Keratinocyte (primary cell): Measurements from ENCODE around the gene CCNG2. TPM values are rescaled to one million over a fixed set of nuclear protein-coding genes. Genes with fewer than 3 reads are reported as not detected.

Source experiments
- DNase-seq: peaks from one replicate; pipeline ENCODE4 v3.0.0-alpha.2; 2011; ENCODE audit warnings: low read depth, missing footprints, low spot score
- FAIRE-seq: peaks from 2 replicates; lab custom pipeline; 2011; peaks lifted over from hg19 to GRCh38; lab: Jason Lieb, UNC
- H2AFZ ChIP-seq: 2 replicates; pipeline ENCODE4 v1.6.0; 2012; ENCODE audit warnings: low read length, control low read depth, inconsistent platforms; ENCODE audit not compliant: control insufficient read depth
- H3K27ac ChIP-seq: 2 replicates; pipeline ENCODE4 v1.5.1; 2011; ENCODE audit warnings: low read length; ENCODE audit not compliant: control insufficient read depth, insufficient read depth
- H3K27me3 ChIP-seq: 3 replicates; pipeline ENCODE4 v1.6.0; 2011; ENCODE audit warnings: low read length; ENCODE audit not compliant: control insufficient read depth, insufficient read depth; ENCODE audit errors: extremely low read depth
- H3K36me3 ChIP-seq, 2 experiments: 2 replicates in 1 of 2; 3 replicates in 1 of 2; pipeline ENCODE4 v1.5.1; 2011; ENCODE audit warnings: low read length in 2 of 2, mild to moderate bottlenecking in 1 of 2; ENCODE audit not compliant: control insufficient read depth in 2 of 2, insufficient read depth in 2 of 2; ENCODE audit errors: extremely low read depth in 1 of 2
- H3K4me1 ChIP-seq: 3 replicates; pipeline ENCODE4 v1.5.1; 2011; ENCODE audit warnings: low read length; ENCODE audit not compliant: control insufficient read depth, insufficient read depth; ENCODE audit errors: extremely low read depth
- H3K4me2 ChIP-seq: 3 replicates; pipeline ENCODE4 v1.6.0; 2011; ENCODE audit warnings: low read depth, low read length; ENCODE audit not compliant: control insufficient read depth, insufficient read depth; ENCODE audit errors: extremely low read depth
- H3K4me3 ChIP-seq, 3 experiments: fragments of 200-600 bp in 1 of 3; sonication (generic) in 1 of 3; 2 replicates in 2 of 3; 3 replicates in 1 of 3; pipeline ENCODE4 v1.5.1; 2011 to 2016; ENCODE audit warnings: low read length in 3 of 3, mild to moderate bottlenecking in 3 of 3, control low read depth in 2 of 3, inconsistent platforms in 1 of 3, low read depth in 1 of 3, mixed read lengths in 1 of 3, mixed run types in 1 of 3, moderate library complexity in 1 of 3; ENCODE audit not compliant: control insufficient read depth in 2 of 3, insufficient read depth in 2 of 3; ENCODE audit errors: extremely low read depth in 1 of 3
- H3K79me2 ChIP-seq: 2 replicates; pipeline ENCODE4 v1.6.0; 2012; ENCODE audit warnings: low read length; ENCODE audit not compliant: control insufficient read depth, insufficient read depth
- H3K9ac ChIP-seq: 3 replicates; pipeline ENCODE4 v1.6.0; 2011; ENCODE audit warnings: low read length; ENCODE audit not compliant: control insufficient read depth, insufficient read depth; ENCODE audit errors: extremely low read depth
- H3K9me1 ChIP-seq: 3 replicates; pipeline ENCODE4 v1.6.0; 2011; ENCODE audit warnings: low read length; ENCODE audit not compliant: control insufficient read depth, insufficient read depth; ENCODE audit errors: extremely low read depth
- H3K9me3 ChIP-seq: 2 replicates; pipeline ENCODE4 v1.5.1; 2012; ENCODE audit warnings: low read depth, low read length; ENCODE audit not compliant: control insufficient read depth
- H4K20me1 ChIP-seq: 3 replicates; pipeline ENCODE4 v1.6.0; 2011; ENCODE audit warnings: low read length; ENCODE audit not compliant: control insufficient read depth, insufficient read depth; ENCODE audit errors: extremely low read depth
- EZH2 ChIP-seq: IDR thresholded peaks from one replicate; pipeline ENCODE4 v1.6.1; 2012; ENCODE audit warnings: inconsistent platforms, mild to moderate bottlenecking, low read length, moderate library complexity
- dilution Hi-C: fragments of 300-500 bp; cut with MboI; formaldehyde crosslinking; loops from one replicate; pipeline ENCODE4 v1.7.0; 2020; ENCODE audit warnings: low sequenced_read_pairs; ENCODE audit not compliant: extremely low pct_ligation_motif_present
- polyA plus RNA-seq, 5 experiments: library from polyadenylated mRNA; depleted of rRNA in 3 of 5; stranded (reverse) in 3 of 5; stranded (forward) in 1 of 5; unstranded in 1 of 5; fragments of >200 nt; gene quantifications; 1 replicate in 1 of 5; 2 replicates in 3 of 5; 3 replicates in 1 of 5; pipeline versions ENCODE4 v1.2.1 to v1.2.3, GENCODE V29; 2011 to 2012; ENCODE audit warnings: missing spikeins in 2 of 5, low read depth in 1 of 5, low replicate concordance in 1 of 5
- TF ChIP-seq, protein P1 (sequence below), 3 experiments: IDR thresholded peaks in 1 of 3; conservative IDR thresholded peaks in 1 of 3; optimal IDR thresholded peaks in 1 of 3; 2 replicates in 2 of 3; 3 replicates in 1 of 3; pipeline versions ENCODE3 to v1.5.1; 2011; ENCODE audit warnings: low read length in 3 of 3, mild to moderate bottlenecking in 3 of 3, moderate library complexity in 2 of 3, control low read depth in 1 of 3, inconsistent platforms in 1 of 3; ENCODE audit not compliant: insufficient read depth in 2 of 3; ENCODE audit errors: extremely low read depth in 1 of 3

The CCNG2 gene
- polyA plus RNA-seq, 1 donor (not counting 4 experiments of a cell fraction or from before 2014, with no cell fraction given) = 96.9 TPM

- TF ChIP-seq EZH2 = no peak
- TF ChIP-seq, protein P1, sequence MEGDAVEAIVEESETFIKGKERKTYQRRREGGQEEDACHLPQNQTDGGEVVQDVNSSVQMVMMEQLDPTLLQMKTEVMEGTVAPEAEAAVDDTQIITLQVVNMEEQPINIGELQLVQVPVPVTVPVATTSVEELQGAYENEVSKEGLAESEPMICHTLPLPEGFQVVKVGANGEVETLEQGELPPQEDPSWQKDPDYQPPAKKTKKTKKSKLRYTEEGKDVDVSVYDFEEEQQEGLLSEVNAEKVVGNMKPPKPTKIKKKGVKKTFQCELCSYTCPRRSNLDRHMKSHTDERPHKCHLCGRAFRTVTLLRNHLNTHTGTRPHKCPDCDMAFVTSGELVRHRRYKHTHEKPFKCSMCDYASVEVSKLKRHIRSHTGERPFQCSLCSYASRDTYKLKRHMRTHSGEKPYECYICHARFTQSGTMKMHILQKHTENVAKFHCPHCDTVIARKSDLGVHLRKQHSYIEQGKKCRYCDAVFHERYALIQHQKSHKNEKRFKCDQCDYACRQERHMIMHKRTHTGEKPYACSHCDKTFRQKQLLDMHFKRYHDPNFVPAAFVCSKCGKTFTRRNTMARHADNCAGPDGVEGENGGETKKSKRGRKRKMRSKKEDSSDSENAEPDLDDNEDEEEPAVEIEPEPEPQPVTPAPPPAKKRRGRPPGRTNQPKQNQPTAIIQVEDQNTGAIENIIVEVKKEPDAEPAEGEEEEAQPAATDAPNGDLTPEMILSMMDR (optimal IDR thresholded peaks at IDR 0.05 in 1 of 3, IDR thresholded peaks at IDR 0.05 in 1 of 3, conservative IDR thresholded peaks at IDR 0.05 in 1 of 3; ENCODE audit: extremely low read depth in 1 of 3, insufficient read depth in 2 of 3, low read length in 3 of 3) = no peak
- H3K4me2 ChIP-seq = no peak overlapping the region
- no peak overlapping the region for H3K27ac ChIP-seq
- H3K27me3 ChIP-seq = no peaks in the 10 kb centered on the region
- H3K4me1 ChIP-seq = peaks cover 38% of the 10 kb centered on the region
- H3K9ac ChIP-seq = no peak overlapping the region
- no peaks in the 10 kb centered on the region for H3K9me1 ChIP-seq
- H3K79me2 ChIP-seq = no peaks in the 10 kb centered on the region
- dilution Hi-C loops = no loop called here
- no peaks in the 10 kb centered on the region for H3K9me3 ChIP-seq
- H3K36me3 ChIP-seq = no peaks in the 10 kb centered on the region
- no peak overlapping the region for H3K4me3 ChIP-seq
- no peak for DNase-seq
- H2AFZ ChIP-seq = no peak overlapping the region
- FAIRE-seq = no peak
- no peaks in the 10 kb centered on the region for H4K20me1 ChIP-seq
Measured at GRCh38 chr4:77178560-77178959, 21.6 kb downstream of the CCNG2 start.

DNA sequence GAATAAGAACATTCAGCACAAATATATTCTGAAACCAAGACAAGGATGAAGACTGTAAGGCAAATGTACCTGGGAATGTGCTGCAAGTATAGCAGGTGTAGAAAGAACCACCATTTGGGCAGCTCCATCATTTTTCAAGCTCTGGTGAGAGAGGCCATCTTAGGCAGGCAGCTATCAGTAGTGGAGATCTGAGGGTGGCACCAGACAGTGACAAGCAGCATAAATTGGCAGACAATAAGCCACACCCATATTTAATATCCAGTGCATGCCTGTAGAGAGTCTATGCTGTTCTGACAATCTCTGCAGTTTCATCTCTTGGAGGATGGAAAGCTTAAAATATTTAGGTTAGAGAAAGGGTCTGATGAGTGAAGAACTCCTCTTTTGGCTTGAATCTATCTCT, 22.5 kb downstream of the CCNG2 start:
- H3K27me3 ChIP-seq = no peaks in the 10 kb centered on the region
- peak; percentile 60 for FAIRE-seq
- peaks cover 29% of the 10 kb centered on the region for H3K4me1 ChIP-seq
- no peaks in the 10 kb centered on the region for H3K79me2 ChIP-seq
- no peak overlapping the region for H3K4me3 ChIP-seq
- H3K9me1 ChIP-seq = no peaks in the 10 kb centered on the region
- no peaks in the 10 kb centered on the region for H4K20me1 ChIP-seq
- no peak overlapping the region for H3K9ac ChIP-seq
- dilution Hi-C loops = no loop called here
- no peak for TF ChIP-seq EZH2
- TF ChIP-seq, protein P1 (optimal IDR thresholded peaks at IDR 0.05 in 1 of 3, IDR thresholded peaks at IDR 0.05 in 1 of 3, conservative IDR thresholded peaks at IDR 0.05 in 1 of 3; ENCODE audit: extremely low read depth in 1 of 3, insufficient read depth in 2 of 3, low read length in 3 of 3) = no peak
- H3K36me3 ChIP-seq = no peaks in the 10 kb centered on the region
- no peak overlapping the region for H2AFZ ChIP-seq
- DNase-seq = no peak
- no peak overlapping the region for H3K27ac ChIP-seq
- no peaks in the 10 kb centered on the region for H3K9me3 ChIP-seq
- no peak overlapping the region for H3K4me2 ChIP-seq
